ENCODE results near the gene PRIM1.

- TF ChIP-seq YY1 (IDR thresholded peaks at IDR 0.05; ENCODE audit: insufficient read depth, insufficient read length) (no peak), SUZ12 (IDR thresholded peaks at IDR 0.05; ENCODE audit: extremely low read depth, insufficient read depth, insufficient read length) (no peak)
These were observed 36.3 kb downstream of the PRIM1 start for GRCh38 chr12:56715798-56716197.
